Liver (tissue), 3 donors: ENCODE data around the gene CCDC192.

ENCODE experiments used
- ATF3 ChIP-seq: IDR thresholded peaks from 2 replicates; pipeline ENCODE4 v1.6.1; 2016; ENCODE audit warnings: antibody characterized with exemption
- CTCF ChIP-seq: fragments of 150-350 bp; IDR thresholded peaks from 2 replicates; pipeline ENCODE4 v1.5.1; 2017; ENCODE audit warnings: improper control_type of control experiment, low read depth, low read length; ENCODE audit not compliant: missing input control
- EGR1 ChIP-seq, 2 donors: IDR thresholded peaks; 2 replicates each; pipeline ENCODE4 v1.6.1; 2016 to 2018; ENCODE audit warnings: antibody characterized with exemption in 2 of 2, low read depth in 2 of 2
- FOXA1 ChIP-seq: IDR thresholded peaks from 2 replicates; pipeline ENCODE4 v1.6.1; 2016; ENCODE audit warnings: antibody characterized with exemption
- FOXA2 ChIP-seq: IDR thresholded peaks from 2 replicates; pipeline ENCODE4 v1.6.1; 2016; ENCODE audit warnings: antibody characterized with exemption
- MAX ChIP-seq: IDR thresholded peaks from 2 replicates; pipeline ENCODE4 v1.6.1; 2016; ENCODE audit warnings: antibody characterized with exemption
- NR2F2 ChIP-seq: IDR thresholded peaks from 2 replicates; pipeline ENCODE4 v1.6.1; 2016; ENCODE audit warnings: antibody characterized with exemption
- RAD21 ChIP-seq, 2 donors: IDR thresholded peaks; 2 replicates each; pipeline ENCODE4 v1.6.1; 2016; ENCODE audit warnings: antibody characterized with exemption in 2 of 2, mild to moderate bottlenecking in 2 of 2
- REST ChIP-seq: IDR thresholded peaks from 2 replicates; pipeline ENCODE4 v1.6.1; 2016; ENCODE audit warnings: antibody characterized with exemption, mild to moderate bottlenecking
- RXRA ChIP-seq, 2 donors: IDR thresholded peaks; 2 replicates each; pipeline ENCODE4 v1.6.1; 2017 to 2018; ENCODE audit warnings: antibody characterized with exemption in 2 of 2, mild to moderate bottlenecking in 1 of 2
- SP1 ChIP-seq: IDR thresholded peaks from 2 replicates; pipeline ENCODE4 v1.6.1; 2018; ENCODE audit warnings: antibody characterized with exemption, mild to moderate bottlenecking
- TAF1 ChIP-seq: conservative IDR thresholded peaks from 2 replicates; pipeline ENCODE4 v1.6.1; 2016; ENCODE audit warnings: antibody characterized with exemption, mild to moderate bottlenecking
- YY1 ChIP-seq: IDR thresholded peaks from 2 replicates; pipeline ENCODE4 v1.6.1; 2016; ENCODE audit warnings: antibody characterized with exemption, mild to moderate bottlenecking
- ZBTB33 ChIP-seq: IDR thresholded peaks from 2 replicates; pipeline ENCODE4 v1.6.1; 2016; ENCODE audit warnings: antibody characterized with exemption
- donor health status: healthy.
- donor health status: healthy.

- TF ChIP-seq CTCF (no peak), YY1 (no peak), REST (no peak), ZBTB33 (no peak), EGR1 (IDR thresholded peaks at IDR 0.05; ENCODE audit: low read depth in 2 of 2) (no peak), RAD21 (IDR thresholded peaks at IDR 0.05) (no peak), TAF1 (no peak), ATF3 (no peak), MAX (no peak), FOXA2 (no peak), FOXA1 (no peak), SP1 (no peak), RXRA (IDR thresholded peaks at IDR 0.05) (no peak), NR2F2 (no peak)
Observed at GRCh38 chr5:127683008-127683407, 20.2 kb upstream of the CCDC192 start.
